Measurements from ENCODE around the gene VIPAS39.
A peak's percentile ranks its signal among the peaks of the same experiment; 100 is the strongest.

The VIPAS39 gene

GRCh38 chr14:77457522-77458248, at the start of gene VIPAS39, which contains the start of gene AHSA1:
Gene VIPAS39, minus strand, starts transcription at chr14:77457601. Its CDS starts 3,499 bp downstream, at chr14:77454102.
Gene AHSA1, plus strand, starts transcription at chr14:77458093. Its CDS starts 97 bp downstream, at chr14:77458190.
- H3K4me3 ChIP-seq (ENCODE audit: low read depth, low read length), result peak within 1 kb of the TSS; percentile 98
- no peak for TF ChIP-seq CTCF (IDR thresholded peaks at IDR 0.05; ENCODE audit: low read depth, low read length, missing control alignments)
- in situ Hi-C loops (cut with HindIII; ENCODE audit: low sequenced_read_pairs), result no loop called here
- peak; percentile 99 for DNase-seq (ENCODE audit: low read depth)

GRCh38 chr14:77505031-77505430, 47.6 kb upstream of the VIPAS39 start:
- in situ Hi-C loops (cut with HindIII; ENCODE audit: low sequenced_read_pairs), result no loop called here
- no peak overlapping the region for H3K4me3 ChIP-seq (ENCODE audit: low read depth, low read length)
- no peak for TF ChIP-seq CTCF (IDR thresholded peaks at IDR 0.05; ENCODE audit: low read depth, low read length, missing control alignments)
- DNase-seq (ENCODE audit: low read depth), result no peak

GRCh38 chr14:77503138-77503537, 45.7 kb upstream of the VIPAS39 start:
- DNase-seq (ENCODE audit: low read depth), result no peak
- H3K4me3 ChIP-seq (ENCODE audit: low read depth, low read length), result no peak overlapping the region
- TF ChIP-seq CTCF (IDR thresholded peaks at IDR 0.05; ENCODE audit: low read depth, low read length, missing control alignments), result no peak
- in situ Hi-C loops (cut with HindIII; ENCODE audit: low sequenced_read_pairs), result no loop called here

GRCh38 chr14:77502109-77502782, 44.8 kb upstream of the VIPAS39 start:
- in situ Hi-C loops (cut with HindIII; ENCODE audit: low sequenced_read_pairs), result no loop called here

GRCh38 chr14:77498984-77499527, 41.7 kb upstream of the VIPAS39 start:
- DNase-seq (ENCODE audit: low read depth), result no peak
- in situ Hi-C loops (cut with HindIII; ENCODE audit: low sequenced_read_pairs), result no loop called here
- H3K4me3 ChIP-seq (ENCODE audit: low read depth, low read length), result peak overlapping the region; percentile 43
- TF ChIP-seq CTCF (IDR thresholded peaks at IDR 0.05; ENCODE audit: low read depth, low read length, missing control alignments), result no peak

More at GRCh38 chr14:77502109-77502782, 44.8 kb upstream of the VIPAS39 start:
- TF ChIP-seq CTCF (IDR thresholded peaks at IDR 0.05; ENCODE audit: low read depth, low read length, missing control alignments), result no peak
- H3K4me3 ChIP-seq (ENCODE audit: low read depth, low read length), result no peak overlapping the region
- DNase-seq (ENCODE audit: low read depth), result no peak

GRCh38 chr14:77498120-77498979, 40.9 kb upstream of the VIPAS39 start, which contains the start of gene ISM2:
Gene ISM2, minus strand, starts transcription at chr14:77498816. Its CDS starts 23 bp downstream, at chr14:77498793.
- no peak for TF ChIP-seq CTCF (IDR thresholded peaks at IDR 0.05; ENCODE audit: low read depth, low read length, missing control alignments)
- in situ Hi-C loops (cut with HindIII; ENCODE audit: low sequenced_read_pairs), result no loop called here
- no peak for DNase-seq (ENCODE audit: low read depth)
- peak within 1 kb of the TSS; percentile 43 for H3K4me3 ChIP-seq (ENCODE audit: low read depth, low read length)

All from astrocyte of the cerebellum (primary cell).